ENCODE measurements around the gene PARP4.

DNA sequence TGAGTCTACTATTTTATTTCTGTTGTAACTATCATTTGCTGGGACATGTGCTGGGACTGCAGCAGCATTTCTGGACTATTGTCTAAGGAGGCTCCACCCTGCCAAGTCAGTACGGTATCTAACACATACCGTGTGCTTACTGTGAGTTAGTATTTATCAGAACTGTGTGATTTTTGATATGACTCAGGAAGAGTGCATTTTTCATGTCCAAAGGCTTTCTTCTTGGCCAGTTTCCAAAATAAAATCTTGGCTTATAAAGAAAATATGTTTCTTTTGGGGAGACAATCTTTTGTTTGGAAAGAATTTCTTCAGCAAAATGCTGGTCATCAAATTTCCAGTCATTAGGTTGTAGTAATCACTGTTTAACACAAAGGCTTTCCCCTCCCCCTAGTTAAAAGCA, 11.6 kb downstream of the PARP4 start:
- TF ChIP-seq, protein P1, sequence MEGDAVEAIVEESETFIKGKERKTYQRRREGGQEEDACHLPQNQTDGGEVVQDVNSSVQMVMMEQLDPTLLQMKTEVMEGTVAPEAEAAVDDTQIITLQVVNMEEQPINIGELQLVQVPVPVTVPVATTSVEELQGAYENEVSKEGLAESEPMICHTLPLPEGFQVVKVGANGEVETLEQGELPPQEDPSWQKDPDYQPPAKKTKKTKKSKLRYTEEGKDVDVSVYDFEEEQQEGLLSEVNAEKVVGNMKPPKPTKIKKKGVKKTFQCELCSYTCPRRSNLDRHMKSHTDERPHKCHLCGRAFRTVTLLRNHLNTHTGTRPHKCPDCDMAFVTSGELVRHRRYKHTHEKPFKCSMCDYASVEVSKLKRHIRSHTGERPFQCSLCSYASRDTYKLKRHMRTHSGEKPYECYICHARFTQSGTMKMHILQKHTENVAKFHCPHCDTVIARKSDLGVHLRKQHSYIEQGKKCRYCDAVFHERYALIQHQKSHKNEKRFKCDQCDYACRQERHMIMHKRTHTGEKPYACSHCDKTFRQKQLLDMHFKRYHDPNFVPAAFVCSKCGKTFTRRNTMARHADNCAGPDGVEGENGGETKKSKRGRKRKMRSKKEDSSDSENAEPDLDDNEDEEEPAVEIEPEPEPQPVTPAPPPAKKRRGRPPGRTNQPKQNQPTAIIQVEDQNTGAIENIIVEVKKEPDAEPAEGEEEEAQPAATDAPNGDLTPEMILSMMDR (IDR thresholded peaks at IDR 0.05): no peak
- TF ChIP-seq POLR2A (IDR thresholded peaks at IDR 0.05): no peak

Data from adrenal gland (tissue), 5 donors.